WERI-Rb-1 (cell line): Measurements from ENCODE around the gene ARHGAP10.

ENCODE experiments used
- DNase-seq: peaks from one replicate; pipeline ENCODE4 v3.0.0-alpha.2; 2020
- H3K27ac ChIP-seq: fragments of 250-450 bp; sonication (Bioruptor Pico); 2 replicates; pipeline ENCODE4 v1.5.1; 2020; ENCODE audit warnings: mild to moderate bottlenecking, moderate library complexity
- H3K27me3 ChIP-seq: fragments of 250-450 bp; sonication (Bioruptor Pico); 2 replicates; pipeline ENCODE4 v1.5.1; 2021; ENCODE audit warnings: mild to moderate bottlenecking, low read depth, moderate library complexity; ENCODE audit not compliant: insufficient read depth, severe bottlenecking
- H3K36me3 ChIP-seq: fragments of 250-450 bp; sonication (Bioruptor Pico); 2 replicates; pipeline ENCODE4 v1.5.1; 2020; ENCODE audit warnings: mild to moderate bottlenecking, moderate library complexity
- H3K4me3 ChIP-seq: 2 replicates; pipeline ENCODE4 v1.5.1; 2011; ENCODE audit warnings: low read depth, mild to moderate bottlenecking, control low read depth, low read length
- H3K9me3 ChIP-seq: fragments of 250-450 bp; sonication (Bioruptor Pico); 2 replicates; pipeline ENCODE4 v1.5.1; 2021; ENCODE audit warnings: mild to moderate bottlenecking, moderate library complexity; ENCODE audit not compliant: severe bottlenecking
- TF ChIP-seq, protein P1 (sequence below): IDR thresholded peaks from 2 replicates; pipeline ENCODE4 v1.5.1; 2011; ENCODE audit warnings: low read depth, mild to moderate bottlenecking, control low read depth, inconsistent platforms, low read length

Gene ARHGAP10

DNA sequence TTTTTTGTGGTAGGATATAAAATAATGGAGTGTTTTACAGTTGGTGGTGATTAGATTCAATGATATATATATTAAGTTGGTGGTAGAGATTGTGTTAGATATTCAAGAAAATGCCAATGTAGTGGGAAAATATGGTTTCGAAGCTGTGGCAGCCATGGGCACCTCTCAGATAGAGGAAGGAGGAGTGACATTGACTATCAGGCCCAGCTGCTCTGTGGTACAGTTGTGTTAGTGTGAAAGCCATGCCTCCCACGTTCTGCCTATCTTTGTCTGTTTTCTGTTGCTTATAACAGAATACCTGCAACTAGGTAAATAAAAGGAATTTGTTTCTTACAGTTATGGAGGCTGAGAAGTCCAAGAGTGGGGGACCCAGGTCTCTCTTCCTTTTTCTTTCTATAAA lies 101.9 kb downstream of the ARHGAP10 start:
- H3K27ac ChIP-seq: no peak overlapping the region

DNA sequence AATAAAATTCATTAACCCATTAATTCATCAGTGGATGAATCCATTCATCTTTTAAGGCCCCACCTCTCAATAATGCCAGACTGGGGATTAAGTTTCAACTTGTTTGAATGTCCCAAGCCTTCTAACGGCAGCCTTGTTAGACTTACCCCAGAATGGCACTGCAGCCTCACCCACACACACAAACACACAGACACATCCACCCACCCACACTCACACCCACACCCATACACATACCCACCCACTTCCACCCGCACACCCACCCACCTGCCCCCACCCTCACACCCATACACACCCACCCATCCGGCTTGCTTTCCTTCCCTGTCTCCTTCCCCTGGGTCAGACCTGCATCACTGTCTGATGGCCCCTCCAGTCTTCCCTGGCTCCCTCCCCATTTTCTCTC lies 102.6 kb downstream of the ARHGAP10 start:
- peak overlapping the region; percentile 77 for H3K27ac ChIP-seq

More for the DNA sequence above, 101.9 kb downstream of the ARHGAP10 start:
- H3K36me3 ChIP-seq: peaks cover 3% of the 10 kb centered on the region; the same call in 1 of the 2 replicates
- no peak overlapping the region for H3K4me3 ChIP-seq
- TF ChIP-seq, protein P1, sequence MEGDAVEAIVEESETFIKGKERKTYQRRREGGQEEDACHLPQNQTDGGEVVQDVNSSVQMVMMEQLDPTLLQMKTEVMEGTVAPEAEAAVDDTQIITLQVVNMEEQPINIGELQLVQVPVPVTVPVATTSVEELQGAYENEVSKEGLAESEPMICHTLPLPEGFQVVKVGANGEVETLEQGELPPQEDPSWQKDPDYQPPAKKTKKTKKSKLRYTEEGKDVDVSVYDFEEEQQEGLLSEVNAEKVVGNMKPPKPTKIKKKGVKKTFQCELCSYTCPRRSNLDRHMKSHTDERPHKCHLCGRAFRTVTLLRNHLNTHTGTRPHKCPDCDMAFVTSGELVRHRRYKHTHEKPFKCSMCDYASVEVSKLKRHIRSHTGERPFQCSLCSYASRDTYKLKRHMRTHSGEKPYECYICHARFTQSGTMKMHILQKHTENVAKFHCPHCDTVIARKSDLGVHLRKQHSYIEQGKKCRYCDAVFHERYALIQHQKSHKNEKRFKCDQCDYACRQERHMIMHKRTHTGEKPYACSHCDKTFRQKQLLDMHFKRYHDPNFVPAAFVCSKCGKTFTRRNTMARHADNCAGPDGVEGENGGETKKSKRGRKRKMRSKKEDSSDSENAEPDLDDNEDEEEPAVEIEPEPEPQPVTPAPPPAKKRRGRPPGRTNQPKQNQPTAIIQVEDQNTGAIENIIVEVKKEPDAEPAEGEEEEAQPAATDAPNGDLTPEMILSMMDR: no peak
- H3K9me3 ChIP-seq: no peaks in the 10 kb centered on the region
- no peaks in the 10 kb centered on the region for H3K27me3 ChIP-seq
- no peak for DNase-seq

DNA sequence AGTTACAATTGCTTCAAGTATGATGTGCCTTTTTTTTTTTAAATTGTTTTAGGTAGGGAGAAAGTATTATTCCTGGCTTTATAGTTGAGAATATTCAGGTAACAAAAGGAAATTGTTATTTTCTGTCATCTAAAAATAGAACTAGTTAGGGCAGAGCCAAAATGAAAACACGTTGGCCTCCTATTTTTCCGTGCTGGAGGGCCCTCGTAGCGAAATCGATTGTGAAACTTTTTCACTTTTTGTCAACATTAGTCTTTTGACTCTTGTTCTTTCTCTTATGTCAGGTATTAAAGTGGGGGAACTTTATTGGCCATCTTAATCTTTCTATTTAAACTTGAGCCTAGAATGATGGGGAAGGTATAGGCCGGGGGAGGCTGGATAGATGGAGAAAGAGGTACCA lies 104.9 kb downstream of the ARHGAP10 start:
- TF ChIP-seq, protein P1: no peak
- H3K27ac ChIP-seq: peak overlapping the region; percentile 77

More for the DNA sequence above, 102.6 kb downstream of the ARHGAP10 start:
- TF ChIP-seq, protein P1: no peak
- no peaks in the 10 kb centered on the region for H3K27me3 ChIP-seq
- no peak for DNase-seq
- no peaks in the 10 kb centered on the region for H3K9me3 ChIP-seq
- H3K4me3 ChIP-seq: no peak overlapping the region
- H3K36me3 ChIP-seq: peaks cover under 1% of the 10 kb centered on the region; the same call in 1 of the 2 replicates

DNA sequence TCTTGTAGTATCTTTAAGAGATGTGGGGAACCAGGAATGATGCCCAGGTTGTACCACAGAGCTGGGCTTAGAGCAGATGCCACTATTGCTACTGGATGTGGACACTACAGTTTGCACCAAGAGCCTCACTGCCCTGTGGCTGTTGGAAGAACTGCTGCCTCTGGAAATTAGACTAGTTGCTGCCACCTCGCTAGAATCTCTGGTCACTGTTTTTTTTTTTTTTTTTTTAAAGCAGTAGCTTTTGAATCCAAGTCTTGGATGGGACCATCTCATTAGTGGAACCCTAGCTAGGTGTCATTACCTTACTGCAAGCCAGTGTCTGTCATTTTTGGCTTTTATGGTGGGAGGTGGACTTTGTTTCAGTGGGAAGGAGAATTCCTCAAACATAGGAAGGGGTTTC lies 105.5 kb downstream of the ARHGAP10 start:
- no peaks in the 10 kb centered on the region for H3K27me3 ChIP-seq
- peak overlapping the region; percentile 77 for H3K27ac ChIP-seq
- H3K9me3 ChIP-seq: no peaks in the 10 kb centered on the region
- TF ChIP-seq, protein P1: 0 out of 2 replicates have a peak, but pooled peaks have one; percentile 21
- peak; percentile 46 for DNase-seq
- peaks cover 2% of the 10 kb centered on the region; the same call in 1 of the 2 replicates for H3K36me3 ChIP-seq
- no peak overlapping the region for H3K4me3 ChIP-seq

More for the DNA sequence above, 104.9 kb downstream of the ARHGAP10 start:
- peak overlapping the region; percentile 20 for H3K4me3 ChIP-seq
- peaks cover 2% of the 10 kb centered on the region; the same call in 1 of the 2 replicates for H3K36me3 ChIP-seq
- no peaks in the 10 kb centered on the region for H3K27me3 ChIP-seq
- DNase-seq: no peak
- no peaks in the 10 kb centered on the region for H3K9me3 ChIP-seq

DNA sequence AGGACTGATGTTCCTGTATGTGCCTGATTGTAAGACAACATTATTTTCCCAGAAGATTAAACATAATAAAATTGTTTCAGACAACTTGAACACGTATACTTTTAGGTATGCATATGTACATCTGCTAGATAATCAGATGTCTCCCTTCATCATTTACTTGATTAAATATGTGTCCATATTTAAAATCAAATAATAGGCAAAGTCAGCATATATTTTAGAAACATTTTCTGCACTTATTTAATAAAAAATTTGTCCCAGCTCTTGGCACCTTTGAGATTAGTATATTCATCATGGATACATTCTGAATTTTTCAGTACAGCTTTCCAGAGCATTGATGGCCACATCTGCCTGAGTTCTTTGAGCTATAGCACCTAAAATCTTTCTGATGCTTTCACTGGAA lies 106.0 kb downstream of the ARHGAP10 start:
- no peak overlapping the region for H3K4me3 ChIP-seq
- H3K9me3 ChIP-seq: no peaks in the 10 kb centered on the region
- no peaks in the 10 kb centered on the region for H3K27me3 ChIP-seq
- TF ChIP-seq, protein P1: no peak
- peaks cover 4% of the 10 kb centered on the region; the same call in 1 of the 2 replicates for H3K36me3 ChIP-seq
- H3K27ac ChIP-seq: no peak overlapping the region
- DNase-seq: no peak

DNA sequence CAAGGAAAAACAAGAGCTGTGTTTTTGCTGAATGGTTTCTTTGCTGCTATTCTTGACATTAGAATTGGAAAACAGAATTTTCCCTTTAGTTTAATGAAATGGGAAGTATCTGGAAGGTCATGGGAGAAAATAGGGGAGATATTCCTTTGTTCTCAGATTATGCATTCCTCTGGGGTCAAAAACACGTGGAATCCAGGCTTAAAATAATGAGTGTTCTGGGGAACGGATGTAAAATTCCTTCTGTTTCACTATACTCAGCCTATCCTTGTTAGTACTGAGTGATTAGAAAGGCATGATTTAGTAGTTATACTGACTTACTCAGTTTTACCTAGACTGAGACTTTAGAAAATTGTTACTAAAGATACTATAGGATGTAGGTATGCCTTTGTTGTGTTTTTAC lies 107.3 kb downstream of the ARHGAP10 start:
- no peak for DNase-seq
- TF ChIP-seq, protein P1: no peak
- Histone ChIP-seq H3K9me3 (no peaks in the 10 kb centered on the region), H3K27me3 (no peaks in the 10 kb centered on the region), H3K4me3 (no peak overlapping the region), H3K36me3 (peaks cover 6% of the 10 kb centered on the region; the same call in 1 of the 2 replicates), H3K27ac (no peak overlapping the region; the same call in 1 of the 2 replicates)
